RWPE2 (cell line): ENCODE data around the gene PCDHGA6.
"Not testable (repeated sequence)": the region's sequence is repeated elsewhere in the genome, so short reads cannot be mapped to it uniquely, and the experiment has no call there.

Source experiments
- ATAC-seq: fragments of 200-7000 bp; cut with Tn5 transposase; 3 replicates; pipeline ENCODE4 v1.9.1; 2021; ENCODE audit warnings: low read depth
- DNase-seq: peaks from one replicate; pipeline ENCODE4 v3.0.0-alpha.2; 2020; ENCODE audit warnings: low spot score
- H3K27ac ChIP-seq: fragments of 450-650 bp; 2 replicates; pipeline ENCODE4 v1.5.1; 2017; ENCODE audit warnings: mild to moderate bottlenecking; ENCODE audit not compliant: poor library complexity, severe bottlenecking
- H3K27me3 ChIP-seq: fragments of 250-450 bp; sonication (Bioruptor Pico); 2 replicates; pipeline ENCODE4 v1.5.1; 2021; ENCODE audit warnings: mild to moderate bottlenecking, moderate library complexity; ENCODE audit not compliant: insufficient read depth, poor library complexity, severe bottlenecking
- H3K36me3 ChIP-seq: fragments of 250-450 bp; sonication (Bioruptor Pico); 2 replicates; pipeline ENCODE4 v1.5.1; 2020; ENCODE audit warnings: low read depth, mild to moderate bottlenecking, moderate library complexity
- H3K4me1 ChIP-seq: fragments of 250-450 bp; sonication (Bioruptor Pico); 2 replicates; pipeline ENCODE4 v1.5.1; 2021; ENCODE audit warnings: mild to moderate bottlenecking, moderate library complexity; ENCODE audit not compliant: insufficient read depth, poor library complexity, severe bottlenecking
- H3K4me3 ChIP-seq: fragments of 250-450 bp; sonication (Bioruptor Pico); 2 replicates; pipeline ENCODE4 v1.5.1; 2021; ENCODE audit warnings: mild to moderate bottlenecking, moderate library complexity; ENCODE audit not compliant: severe bottlenecking
- H3K9me3 ChIP-seq: fragments of 250-450 bp; sonication (Bioruptor Pico); 2 replicates; pipeline ENCODE4 v1.5.1; 2021; ENCODE audit warnings: mild to moderate bottlenecking, moderate library complexity; ENCODE audit not compliant: severe bottlenecking
- TF ChIP-seq, protein P1 (sequence below): fragments of 450-650 bp; IDR thresholded peaks from one replicate; pipeline ENCODE4 v1.5.1; 2017; ENCODE audit warnings: mild to moderate bottlenecking, moderate library complexity; ENCODE audit not compliant: poor library complexity, severe bottlenecking

Gene PCDHGA6

DNA sequence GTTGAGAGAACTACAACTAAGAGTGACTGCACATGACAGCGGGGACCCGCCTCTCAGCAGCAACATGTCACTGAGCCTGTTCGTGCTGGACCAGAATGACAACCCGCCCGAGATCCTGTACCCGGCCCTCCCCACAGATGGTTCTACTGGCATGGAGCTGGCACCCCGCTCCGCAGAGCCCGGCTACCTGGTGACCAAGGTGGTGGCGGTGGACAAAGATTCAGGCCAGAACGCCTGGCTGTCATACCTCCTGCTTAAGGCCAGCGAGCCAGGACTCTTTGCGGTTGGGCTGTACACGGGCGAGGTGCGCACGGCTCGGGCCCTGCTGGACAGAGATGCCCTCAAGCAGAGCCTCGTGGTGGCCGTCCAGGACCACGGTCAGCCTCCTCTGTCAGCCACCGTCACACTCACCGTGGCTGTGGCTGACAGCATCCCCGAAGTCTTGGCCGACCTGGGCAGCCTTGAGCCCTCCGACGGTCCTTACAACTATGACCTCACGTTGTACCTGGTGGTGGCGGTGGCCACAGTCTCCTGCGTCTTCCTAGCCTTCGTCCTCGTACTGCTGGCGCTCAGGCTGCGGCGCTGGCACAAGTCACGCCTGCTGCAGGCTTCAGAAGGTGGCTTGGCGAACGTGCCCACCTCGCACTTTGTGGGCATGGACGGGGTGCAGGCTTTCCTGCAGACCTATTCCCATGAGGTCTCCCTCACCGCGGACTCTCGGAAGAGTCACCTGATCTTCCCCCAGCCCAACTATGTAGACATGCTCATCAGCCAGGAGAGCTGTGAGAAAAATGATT, 11.0 kb downstream of the PCDHGA6 start:
- ATAC-seq (no peak), DNase-seq (no peak)
- Histone ChIP-seq H3K27ac (no peak overlapping the region), H3K4me3 (no peak overlapping the region), H3K9me3 (peaks cover 32% of the 10 kb centered on the region), H3K4me1 (no peaks in the 10 kb centered on the region), H3K36me3 (no peaks in the 10 kb centered on the region), H3K27me3 (peaks cover 27% of the 10 kb centered on the region)
- TF ChIP-seq, protein P1, sequence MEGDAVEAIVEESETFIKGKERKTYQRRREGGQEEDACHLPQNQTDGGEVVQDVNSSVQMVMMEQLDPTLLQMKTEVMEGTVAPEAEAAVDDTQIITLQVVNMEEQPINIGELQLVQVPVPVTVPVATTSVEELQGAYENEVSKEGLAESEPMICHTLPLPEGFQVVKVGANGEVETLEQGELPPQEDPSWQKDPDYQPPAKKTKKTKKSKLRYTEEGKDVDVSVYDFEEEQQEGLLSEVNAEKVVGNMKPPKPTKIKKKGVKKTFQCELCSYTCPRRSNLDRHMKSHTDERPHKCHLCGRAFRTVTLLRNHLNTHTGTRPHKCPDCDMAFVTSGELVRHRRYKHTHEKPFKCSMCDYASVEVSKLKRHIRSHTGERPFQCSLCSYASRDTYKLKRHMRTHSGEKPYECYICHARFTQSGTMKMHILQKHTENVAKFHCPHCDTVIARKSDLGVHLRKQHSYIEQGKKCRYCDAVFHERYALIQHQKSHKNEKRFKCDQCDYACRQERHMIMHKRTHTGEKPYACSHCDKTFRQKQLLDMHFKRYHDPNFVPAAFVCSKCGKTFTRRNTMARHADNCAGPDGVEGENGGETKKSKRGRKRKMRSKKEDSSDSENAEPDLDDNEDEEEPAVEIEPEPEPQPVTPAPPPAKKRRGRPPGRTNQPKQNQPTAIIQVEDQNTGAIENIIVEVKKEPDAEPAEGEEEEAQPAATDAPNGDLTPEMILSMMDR: no peak

DNA sequence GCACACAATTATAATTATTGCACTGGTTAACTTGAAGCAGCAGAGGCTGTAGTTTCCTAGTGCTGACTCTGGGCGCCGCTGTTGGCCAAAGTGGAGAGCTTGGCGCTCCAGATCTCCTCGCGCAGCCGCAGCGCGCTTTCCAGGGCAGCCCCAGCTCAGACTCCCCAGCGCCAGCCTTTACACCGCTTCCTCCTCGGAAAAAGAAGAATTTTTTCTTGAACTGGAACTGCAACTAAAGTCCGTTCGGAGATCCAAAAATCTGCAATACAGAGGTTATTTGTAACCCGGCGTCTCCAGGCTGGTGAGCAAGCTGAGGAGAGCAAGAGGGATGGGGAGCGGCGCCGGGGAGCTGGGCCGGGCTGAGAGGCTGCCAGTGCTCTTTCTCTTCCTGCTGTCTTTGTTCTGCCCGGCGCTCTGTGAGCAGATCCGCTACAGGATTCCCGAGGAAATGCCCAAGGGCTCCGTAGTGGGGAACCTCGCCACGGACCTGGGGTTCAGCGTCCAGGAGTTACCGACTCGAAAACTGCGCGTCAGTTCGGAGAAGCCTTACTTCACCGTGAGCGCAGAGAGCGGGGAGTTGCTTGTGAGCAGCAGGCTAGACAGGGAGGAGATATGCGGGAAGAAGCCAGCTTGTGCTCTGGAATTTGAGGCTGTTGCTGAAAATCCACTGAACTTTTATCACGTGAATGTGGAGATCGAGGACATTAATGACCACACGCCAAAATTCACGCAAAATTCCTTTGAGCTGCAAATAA, 14.0 kb downstream of the PCDHGA6 start, which contains the start of gene PCDHGB4:
Gene PCDHGB4 (plus strand): TSS at position 142 of the 755 bp plus-strand sequence. CDS start 187 bp downstream, at position 329.
- Histone ChIP-seq H3K9me3 (peaks cover 49% of the 10 kb centered on the region), H3K4me3 (peak within 1 kb of the TSS; percentile 26)
- DNase-seq, H3K4me1 ChIP-seq, H3K36me3 ChIP-seq, H3K27ac ChIP-seq, H3K27me3 ChIP-seq: not testable (repeated sequence)
- TF ChIP-seq, protein P1: peak; percentile 94
- peak; percentile 92 for ATAC-seq

DNA sequence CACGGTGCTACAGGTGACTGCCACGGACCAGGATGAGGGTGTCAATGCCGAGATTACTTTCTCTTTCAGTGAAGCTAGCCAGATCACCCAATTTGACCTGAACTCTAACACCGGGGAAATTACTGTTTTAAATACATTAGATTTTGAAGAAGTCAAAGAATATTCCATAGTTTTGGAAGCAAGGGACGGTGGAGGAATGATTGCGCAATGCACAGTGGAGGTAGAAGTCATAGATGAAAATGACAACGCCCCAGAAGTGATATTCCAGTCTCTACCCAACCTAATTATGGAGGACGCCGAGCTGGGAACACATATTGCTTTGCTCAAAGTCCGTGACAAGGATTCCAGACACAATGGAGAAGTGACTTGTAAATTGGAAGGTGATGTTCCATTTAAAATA, 15.0 kb downstream of the PCDHGA6 start:
- TF ChIP-seq, protein P1: no peak
- H3K27me3 ChIP-seq: peaks cover 2% of the 10 kb centered on the region
- H3K4me1 ChIP-seq: no peaks in the 10 kb centered on the region
- peaks cover 5% of the 10 kb centered on the region for H3K36me3 ChIP-seq
- H3K9me3 ChIP-seq: peaks cover 47% of the 10 kb centered on the region
- H3K4me3 ChIP-seq: no peak overlapping the region
- no peak for ATAC-seq
- no peak for DNase-seq
- H3K27ac ChIP-seq: no peak overlapping the region

DNA sequence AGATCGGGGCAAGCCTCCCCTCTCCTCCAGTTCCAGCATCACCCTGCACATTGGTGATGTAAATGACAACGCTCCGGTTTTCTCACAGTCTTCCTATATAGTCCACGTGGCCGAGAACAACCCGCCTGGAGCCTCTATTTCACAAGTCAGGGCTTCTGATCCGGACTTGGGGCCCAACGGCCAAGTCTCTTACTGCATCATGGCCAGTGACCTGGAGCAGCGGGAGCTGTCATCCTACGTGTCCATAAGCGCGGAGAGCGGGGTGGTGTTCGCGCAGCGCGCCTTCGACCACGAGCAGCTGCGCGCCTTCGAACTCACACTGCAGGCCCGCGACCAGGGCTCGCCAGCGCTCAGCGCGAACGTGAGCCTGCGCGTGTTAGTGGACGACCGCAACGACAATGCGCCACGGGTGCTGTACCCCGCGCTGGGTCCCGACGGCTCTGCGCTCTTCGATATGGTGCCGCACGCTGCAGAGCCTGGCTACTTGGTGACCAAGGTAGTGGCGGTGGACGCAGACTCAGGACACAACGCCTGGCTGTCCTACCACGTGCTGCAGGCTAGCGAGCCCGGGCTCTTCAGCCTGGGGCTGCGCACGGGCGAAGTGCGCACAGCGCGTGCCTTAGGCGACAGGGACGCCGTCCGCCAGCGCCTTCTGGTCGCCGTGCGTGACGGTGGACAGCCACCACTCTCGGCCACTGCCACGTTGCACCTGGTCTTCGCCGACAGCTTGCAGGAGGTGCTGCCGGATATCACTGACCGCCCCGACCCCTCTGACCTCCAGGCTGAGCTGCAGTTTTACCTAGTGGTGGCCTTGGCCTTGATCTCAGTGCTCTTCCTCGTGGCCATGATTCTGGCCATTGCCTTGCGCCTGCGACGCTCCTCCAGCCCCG, 15.7 kb downstream of the PCDHGA6 start:
- TF ChIP-seq, protein P1: no peak
- H3K27me3 ChIP-seq: no peaks in the 10 kb centered on the region
- no peak for DNase-seq
- no peak overlapping the region for H3K27ac ChIP-seq
- H3K9me3 ChIP-seq: peaks cover 48% of the 10 kb centered on the region
- peaks cover 5% of the 10 kb centered on the region for H3K36me3 ChIP-seq
- no peak for ATAC-seq
- no peak overlapping the region for H3K4me3 ChIP-seq
- H3K4me1 ChIP-seq: no peaks in the 10 kb centered on the region
